H4 (cell line): ENCODE results near the gene IGDCC3. TPM values are rescaled to one million over a fixed set of nuclear protein-coding genes. Genes with fewer than 3 reads are reported as not detected.
"Not testable (repeated sequence)": the region's sequence is repeated elsewhere in the genome, so short reads cannot be mapped to it uniquely, and the experiment has no call there.

Source experiments
- DNase-seq: peaks from one replicate; pipeline ENCODE4 v3.0.0-alpha.2; 2015; ENCODE audit warnings: low spot score
- total RNA-seq: library from RNA; depleted of rRNA; stranded (reverse); fragments of >200 nt; shearing (Covaris generic); gene quantifications from 2 replicates; pipeline ENCODE4 v1.2.3, GENCODE V29; 2014

The IGDCC3 gene
- total RNA-seq, 1 experiment from 2014 or later: not detected

GRCh38 chr15:65406424-65407000, 28.7 kb upstream of the IGDCC3 start:
- DNase-seq: no peak

GRCh38 chr15:65405791-65406423, 28.1 kb upstream of the IGDCC3 start:
- no peak for DNase-seq

DNA sequence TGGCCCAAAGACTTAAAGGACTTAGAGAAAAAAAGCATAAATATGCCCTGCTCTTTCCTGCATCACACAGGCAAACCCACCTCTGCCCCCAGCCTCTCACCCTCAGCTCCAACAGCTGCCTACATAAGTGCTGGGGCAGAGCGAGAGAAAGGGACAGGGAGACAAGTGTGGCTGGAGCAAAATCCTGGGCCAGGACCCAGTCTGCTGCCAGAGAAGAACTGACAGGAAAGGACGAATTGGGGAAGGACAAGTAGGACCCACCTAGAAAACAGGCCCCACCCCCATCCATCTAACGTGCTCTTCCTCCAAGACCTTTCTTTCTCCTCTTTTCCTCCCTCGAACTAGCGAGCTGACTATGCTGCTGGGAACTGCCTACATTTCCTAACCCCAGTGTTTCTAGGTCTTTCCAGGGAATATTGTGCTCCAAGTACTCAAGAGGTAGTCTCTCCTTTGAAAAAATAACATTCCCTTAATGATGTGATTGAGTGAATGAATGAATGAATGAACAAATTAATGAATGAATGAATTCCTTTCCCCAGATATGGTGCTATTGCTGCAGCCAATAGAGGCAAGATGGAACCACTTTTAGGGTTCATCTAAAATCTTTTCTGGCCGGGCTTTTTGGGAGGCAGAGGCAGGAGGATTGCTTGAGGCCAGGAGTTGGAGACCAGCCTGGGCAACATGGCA, 26.5 kb upstream of the IGDCC3 start:
- no peak for DNase-seq

GRCh38 chr15:65402961-65403360, 25.2 kb upstream of the IGDCC3 start:
- DNase-seq: no peak

- no peak for DNase-seq
Observed at GRCh38 chr15:65401611-65402240, 23.9 kb upstream of the IGDCC3 start.

- peak; percentile 78 for DNase-seq
Observed at GRCh38 chr15:65400760-65401610, 23.2 kb upstream of the IGDCC3 start.

- DNase-seq: no peak
Observed at GRCh38 chr15:65399997-65400396, 22.2 kb upstream of the IGDCC3 start.

- DNase-seq: no peak
Observed at GRCh38 chr15:65399001-65399706, 21.4 kb upstream of the IGDCC3 start.

DNA sequence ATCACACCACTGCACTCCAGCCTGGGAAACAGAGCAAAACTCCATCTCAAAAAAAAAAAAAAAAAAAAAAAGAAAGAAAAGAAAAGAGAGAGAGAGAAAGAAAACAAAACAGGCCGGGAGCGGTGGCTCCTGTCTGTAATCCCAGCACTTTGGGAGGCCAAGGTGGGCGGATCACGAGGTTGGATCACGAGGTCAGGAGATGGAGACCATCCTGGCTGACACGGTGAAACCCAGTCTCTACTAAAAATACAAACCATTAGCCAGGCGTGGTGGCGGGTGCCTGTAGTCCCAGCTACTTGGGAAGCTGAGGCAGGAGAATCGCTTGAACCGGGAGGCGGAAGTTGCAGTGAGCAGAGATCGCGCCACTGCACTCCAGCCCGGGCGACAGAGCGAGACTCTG, 20.7 kb upstream of the IGDCC3 start:
- DNase-seq: not testable (repeated sequence)

DNA sequence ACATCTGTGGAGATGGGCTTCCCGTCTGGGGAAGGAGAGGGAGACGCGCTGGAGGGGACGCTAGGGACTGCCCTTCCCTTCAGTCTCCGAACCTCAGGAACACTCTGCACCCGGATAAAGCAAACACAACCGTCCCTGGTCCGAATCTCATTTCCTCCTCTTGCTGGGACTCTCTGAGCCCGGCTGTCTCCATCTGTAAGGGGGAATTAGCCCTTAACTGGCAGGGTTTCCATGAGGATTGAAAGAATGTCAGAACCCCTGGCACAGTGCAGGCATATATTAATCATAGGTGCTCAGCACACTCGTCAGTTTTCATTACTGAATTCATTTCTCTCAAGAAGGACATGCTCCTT, 19.1 kb upstream of the IGDCC3 start:
- no peak for DNase-seq

GRCh38 chr15:65396283-65396964, 18.6 kb upstream of the IGDCC3 start:
- no peak for DNase-seq

DNA sequence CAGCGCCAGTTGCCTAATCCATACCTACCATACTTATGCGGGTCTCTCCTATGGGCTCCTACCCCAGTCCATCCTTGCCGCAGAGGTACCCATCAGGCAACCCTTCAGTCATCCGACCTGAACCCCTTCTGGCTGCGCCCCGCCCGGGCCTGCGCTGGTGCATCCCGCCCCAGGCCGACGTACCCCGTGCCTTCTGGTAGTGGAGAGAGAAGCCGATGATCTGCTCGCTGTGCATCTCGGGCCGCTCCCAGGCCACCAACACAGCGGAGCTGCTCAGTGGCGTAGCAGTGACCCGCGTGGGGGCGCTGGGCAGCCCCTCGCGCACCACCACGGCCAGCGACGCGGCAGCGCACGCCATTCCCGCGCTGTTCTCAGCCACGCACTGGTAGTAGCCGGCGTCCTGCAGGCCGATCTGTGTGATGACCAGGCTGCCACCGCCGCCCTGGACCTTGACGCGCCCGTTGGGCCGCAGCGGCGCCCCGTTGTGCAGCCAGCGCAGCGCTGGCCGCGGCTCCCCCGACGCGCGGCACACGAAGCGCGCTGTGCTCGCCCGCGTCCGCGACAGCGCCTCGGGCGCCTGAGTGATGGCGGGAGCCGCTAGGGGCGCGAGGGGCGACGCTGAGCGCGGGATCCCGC, 17.9 kb upstream of the IGDCC3 start:
- no peak for DNase-seq

GRCh38 chr15:65394936-65395335, 17.1 kb upstream of the IGDCC3 start:
- no peak for DNase-seq

- no peak for DNase-seq
Observed at GRCh38 chr15:65394280-65394789, 16.5 kb upstream of the IGDCC3 start.

DNA sequence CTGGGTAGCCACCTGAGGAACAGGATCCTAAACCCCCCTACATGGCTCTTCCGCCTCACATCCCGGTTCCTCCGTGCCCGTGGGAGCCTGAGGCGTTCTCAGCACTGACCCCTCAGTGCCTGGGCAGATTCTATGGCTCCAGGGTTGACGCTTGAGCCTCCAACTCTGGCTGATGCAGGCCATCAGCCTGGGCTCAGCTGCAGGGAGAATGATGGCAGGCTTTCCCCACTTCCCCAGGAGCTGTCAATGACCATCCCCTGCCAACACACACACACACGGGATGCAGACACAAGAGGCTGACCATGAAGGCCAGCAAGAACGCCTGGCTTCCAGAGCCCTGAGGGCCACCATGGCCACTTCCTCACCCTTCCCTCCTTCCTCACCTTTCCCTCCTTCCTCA, 15.8 kb upstream of the IGDCC3 start:
- no peak for DNase-seq

DNA sequence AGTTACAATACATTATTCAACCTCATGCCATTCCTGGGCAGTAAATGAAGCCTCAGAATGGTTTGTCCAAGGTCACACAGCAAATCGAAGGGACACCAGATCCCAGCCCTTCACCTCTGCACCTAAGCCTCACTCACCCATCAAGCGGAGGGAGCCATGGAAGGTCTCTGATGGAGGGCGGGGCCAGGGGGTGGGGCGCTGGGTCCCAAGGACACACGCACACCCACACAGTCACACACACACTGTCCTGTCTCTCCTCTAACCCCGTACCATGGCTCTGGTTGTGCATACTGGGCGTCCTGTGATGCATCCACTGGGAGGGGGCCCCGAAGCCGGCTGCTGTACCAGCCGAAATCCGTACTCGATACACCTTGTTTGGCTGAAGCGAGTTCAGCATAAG, 15.3 kb upstream of the IGDCC3 start:
- no peak for DNase-seq

DNA sequence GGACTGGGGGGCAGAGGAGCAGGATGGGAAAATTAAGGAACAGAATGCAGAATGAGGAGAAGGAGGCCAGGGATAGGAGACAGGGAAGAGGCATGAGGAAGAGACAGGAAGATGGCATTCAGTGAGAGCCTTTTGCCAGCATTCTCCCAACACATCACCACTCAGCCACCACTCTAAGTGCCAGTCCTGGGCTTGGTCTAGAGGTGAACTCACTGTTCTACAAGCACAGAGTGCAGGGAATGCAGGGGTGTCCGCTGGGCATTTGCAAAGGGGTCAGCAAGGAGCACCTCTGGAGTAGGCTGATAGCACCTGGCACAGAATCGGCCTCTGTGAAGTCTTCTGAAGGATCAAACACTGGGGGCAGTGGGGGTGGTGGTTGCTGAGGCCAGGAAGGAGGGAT, 14.6 kb upstream of the IGDCC3 start:
- DNase-seq: no peak

- DNase-seq: no peak
Observed at GRCh38 chr15:65391732-65392131, 13.9 kb upstream of the IGDCC3 start.

DNA sequence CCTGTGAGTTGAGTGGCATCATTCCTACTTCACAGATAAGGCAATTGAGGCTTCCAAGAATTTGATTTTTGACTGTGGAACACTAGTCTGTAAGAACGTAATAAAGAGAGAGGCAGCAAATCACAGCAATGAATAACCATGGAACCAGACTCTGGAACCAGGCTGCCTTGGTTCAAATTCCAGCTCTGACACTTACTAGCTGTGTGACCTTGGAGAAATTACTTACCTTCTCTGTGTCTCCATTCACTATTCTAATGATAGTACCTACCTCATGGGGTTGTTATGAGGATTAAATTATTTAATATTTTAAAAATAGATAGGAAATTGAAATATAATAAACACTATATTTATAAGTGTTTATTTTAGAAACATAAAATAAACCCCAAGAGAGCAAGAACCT, 12.6 kb upstream of the IGDCC3 start:
- no peak for DNase-seq

GRCh38 chr15:65389226-65389625, 11.4 kb upstream of the IGDCC3 start:
- no peak for DNase-seq
